ENCODE measurements around the gene CYSLTR1.
"Not testable (repeated sequence)": the region's sequence is repeated elsewhere in the genome, so short reads cannot be mapped to it uniquely, and the experiment has no call there.

CYSLTR1 gene, protein sequence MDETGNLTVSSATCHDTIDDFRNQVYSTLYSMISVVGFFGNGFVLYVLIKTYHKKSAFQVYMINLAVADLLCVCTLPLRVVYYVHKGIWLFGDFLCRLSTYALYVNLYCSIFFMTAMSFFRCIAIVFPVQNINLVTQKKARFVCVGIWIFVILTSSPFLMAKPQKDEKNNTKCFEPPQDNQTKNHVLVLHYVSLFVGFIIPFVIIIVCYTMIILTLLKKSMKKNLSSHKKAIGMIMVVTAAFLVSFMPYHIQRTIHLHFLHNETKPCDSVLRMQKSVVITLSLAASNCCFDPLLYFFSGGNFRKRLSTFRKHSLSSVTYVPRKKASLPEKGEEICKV

GRCh38 chrX:78327370-78328086 is at the start of gene CYSLTR1:
Gene CYSLTR1, minus strand, starts transcription at chrX:78327611. Its CDS starts 53,865 bp downstream, at chrX:78273746.
- DNase-seq = no peak

DNA sequence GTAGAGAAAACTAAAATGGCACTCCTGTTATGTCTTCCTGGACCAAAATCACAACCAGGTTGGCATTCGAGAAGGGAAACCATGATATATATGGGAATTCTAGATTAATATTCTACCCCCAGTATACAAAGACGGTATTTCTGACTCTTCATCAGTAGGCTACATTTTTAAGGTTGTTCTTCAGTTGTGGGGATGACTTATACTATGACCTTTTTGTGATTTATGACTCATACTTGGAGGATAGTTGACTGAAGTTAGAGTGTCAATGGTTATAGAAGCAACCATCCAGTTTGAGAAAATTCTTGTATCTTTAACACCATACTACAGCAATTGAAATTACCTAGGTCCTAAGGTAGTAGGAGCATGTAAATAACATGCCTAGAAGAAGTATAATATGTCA is 49.8 kb upstream of the CYSLTR1 start:
- no peak for DNase-seq

- no peak for DNase-seq
These were observed 48.5 kb upstream of the CYSLTR1 start for GRCh38 chrX:78375894-78376293.

DNA sequence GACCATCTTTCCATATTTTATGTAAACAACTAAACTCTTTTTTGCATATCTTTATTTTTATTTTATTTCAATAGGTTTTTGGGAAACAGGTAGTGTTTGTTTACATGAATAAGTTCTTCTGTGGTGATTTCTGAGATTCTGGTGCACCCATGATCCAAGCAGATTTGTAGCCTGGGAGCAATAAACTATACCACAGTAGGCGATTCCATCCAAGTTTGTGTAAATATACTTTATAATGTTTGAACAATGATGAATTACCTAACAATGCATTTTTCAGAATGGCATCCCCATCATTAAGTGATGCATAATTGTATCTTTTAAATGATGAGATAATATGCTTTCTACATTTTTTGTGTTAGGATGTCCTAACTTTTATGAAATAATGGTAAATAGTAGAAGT is 39.2 kb upstream of the CYSLTR1 start:
- DNase-seq = no peak

GRCh38 chrX:78357342-78358055 is 30.1 kb upstream of the CYSLTR1 start:
- DNase-seq = no peak

DNA sequence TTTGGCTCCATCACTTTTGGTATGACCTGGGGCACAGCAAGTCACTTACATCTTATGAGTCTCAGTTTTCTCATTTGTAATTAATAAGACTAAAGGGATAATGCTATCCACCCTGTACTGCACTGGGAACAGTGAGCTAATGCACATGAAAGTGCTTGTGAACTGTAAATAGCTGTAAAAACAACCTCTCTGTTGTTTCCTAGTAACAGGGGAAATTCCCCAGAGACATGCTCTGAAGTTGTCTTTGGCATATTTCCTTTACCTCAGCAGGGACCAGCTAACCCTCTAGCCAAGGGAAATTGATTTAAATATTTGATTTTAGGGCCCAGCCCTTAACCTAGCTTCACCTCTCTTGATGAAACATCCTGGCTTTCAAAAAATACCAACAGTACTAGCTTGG is 6.1 kb upstream of the CYSLTR1 start:
- DNase-seq = no peak

- DNase-seq = no peak
These were observed 4.3 kb upstream of the CYSLTR1 start for GRCh38 chrX:78331708-78332107.

- DNase-seq = no peak
These were observed 3.1 kb upstream of the CYSLTR1 start for GRCh38 chrX:78330540-78330939.

DNA sequence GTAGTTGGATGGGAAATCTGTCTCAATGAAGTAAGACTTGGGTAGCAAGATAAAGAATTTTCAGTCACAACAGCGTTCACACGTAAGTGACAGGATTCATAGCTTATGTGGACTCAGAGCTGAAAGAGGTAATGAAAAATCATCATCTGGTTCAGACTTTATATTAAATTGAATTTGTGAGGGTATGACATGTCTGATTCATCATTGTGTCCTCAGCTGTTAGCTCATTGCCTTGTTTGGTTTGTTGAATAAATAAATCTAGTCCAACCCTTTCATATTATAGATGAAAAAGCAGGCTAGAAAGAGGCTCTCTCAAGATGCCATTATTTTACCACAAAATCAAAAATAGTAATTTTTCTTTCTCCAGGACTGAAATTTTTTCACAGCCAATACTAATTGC is 2.7 kb upstream of the CYSLTR1 start:
- no peak for DNase-seq

GRCh38 chrX:78329486-78329885 is 2.1 kb upstream of the CYSLTR1 start:
- DNase-seq = peak; percentile 11

- DNase-seq = no peak
These were observed 1.0 kb downstream of the CYSLTR1 start for GRCh38 chrX:78326401-78326800.

- DNase-seq = no peak
These were observed 4.5 kb downstream of the CYSLTR1 start for GRCh38 chrX:78322863-78323262.

GRCh38 chrX:78321809-78322208 is 5.6 kb downstream of the CYSLTR1 start:
- peak; percentile 14 for DNase-seq

DNA sequence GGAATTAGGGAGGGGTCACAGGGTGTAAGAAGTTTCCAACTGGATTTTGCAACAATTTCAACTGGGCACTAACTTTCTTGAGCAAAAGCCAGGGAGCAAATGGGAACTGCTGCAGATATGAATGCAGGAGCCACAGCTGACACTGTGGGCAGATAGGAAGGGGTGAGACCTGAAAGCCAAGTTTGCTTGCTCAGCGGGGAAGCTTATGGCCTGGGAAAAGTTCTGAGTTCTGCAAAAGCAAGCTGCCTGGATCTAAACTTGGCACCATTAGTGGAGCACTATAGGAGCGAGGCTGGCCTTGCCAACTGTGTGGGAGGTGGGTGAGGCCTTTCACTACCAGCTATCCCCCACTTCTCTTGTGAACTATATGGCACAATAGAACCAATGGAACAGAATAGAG is 11.1 kb downstream of the CYSLTR1 start:
- DNase-seq = no peak

DNA sequence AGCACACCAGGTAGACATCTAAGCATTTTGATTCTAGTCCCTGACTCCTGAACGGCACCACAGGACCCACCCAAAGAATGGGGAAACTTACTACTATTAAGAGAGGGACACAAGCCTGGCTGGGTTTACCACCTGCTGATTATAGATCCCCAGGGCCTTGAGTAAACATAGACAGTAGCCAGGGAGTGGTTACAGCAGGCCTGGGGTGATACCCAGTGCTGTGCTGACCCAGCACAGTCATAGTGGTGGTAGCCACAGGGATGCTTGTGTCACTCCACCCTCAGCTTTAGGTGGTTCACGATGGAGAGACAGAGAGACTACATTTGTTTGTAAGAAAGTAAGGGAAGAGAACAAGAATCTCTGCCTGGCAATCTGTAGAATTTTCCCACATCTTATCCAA is 11.7 kb downstream of the CYSLTR1 start:
- no peak for DNase-seq

- peak; percentile 17 for DNase-seq
These were observed 12.8 kb downstream of the CYSLTR1 start for GRCh38 chrX:78314561-78314960.

DNA sequence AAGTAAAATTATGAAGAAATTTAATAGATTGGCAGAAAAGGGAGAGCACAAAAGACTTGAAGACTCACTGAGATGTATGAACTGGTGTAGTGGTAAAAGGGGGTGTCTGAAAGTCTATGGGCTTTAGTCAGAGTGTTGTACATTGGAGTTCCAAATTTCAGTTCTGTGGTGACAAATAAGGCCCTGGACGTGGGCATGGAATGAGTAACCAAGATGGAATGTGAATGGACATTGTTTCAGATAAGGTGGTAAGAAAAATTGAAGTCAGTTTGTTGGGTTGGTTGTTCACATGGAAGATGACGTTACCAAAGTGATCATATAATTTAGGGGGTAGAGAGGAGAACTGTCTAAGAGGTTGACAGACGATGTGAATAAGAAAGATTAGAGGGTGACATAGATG is 13.9 kb downstream of the CYSLTR1 start:
- DNase-seq = no peak

- DNase-seq = no peak
These were observed 19.7 kb downstream of the CYSLTR1 start for GRCh38 chrX:78307665-78308064.

- DNase-seq = no peak
These were observed 24.3 kb downstream of the CYSLTR1 start for GRCh38 chrX:78303086-78303485.

DNA sequence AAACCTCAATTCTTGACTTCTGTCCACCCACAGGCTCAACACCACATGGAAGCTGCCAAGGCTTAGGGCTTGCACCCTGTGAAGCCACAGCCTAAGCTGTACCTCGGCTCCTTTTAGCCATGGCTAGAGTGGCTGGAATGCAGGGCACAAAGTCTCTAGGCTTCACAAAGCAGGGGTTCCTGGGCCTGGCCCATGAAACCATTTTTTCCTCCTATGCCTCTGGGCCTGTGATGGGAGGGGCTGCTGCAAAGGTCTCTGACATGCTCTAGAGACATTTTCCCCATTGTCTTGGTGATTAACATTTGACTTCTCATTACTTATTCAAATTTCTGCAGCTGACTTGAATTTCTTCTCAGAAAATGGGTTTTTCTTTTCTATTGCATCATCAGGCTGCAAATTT is 26.5 kb downstream of the CYSLTR1 start:
- DNase-seq = not testable (repeated sequence)

- DNase-seq = no peak
These were observed 43.9 kb downstream of the CYSLTR1 start for GRCh38 chrX:78283511-78283910.

DNA sequence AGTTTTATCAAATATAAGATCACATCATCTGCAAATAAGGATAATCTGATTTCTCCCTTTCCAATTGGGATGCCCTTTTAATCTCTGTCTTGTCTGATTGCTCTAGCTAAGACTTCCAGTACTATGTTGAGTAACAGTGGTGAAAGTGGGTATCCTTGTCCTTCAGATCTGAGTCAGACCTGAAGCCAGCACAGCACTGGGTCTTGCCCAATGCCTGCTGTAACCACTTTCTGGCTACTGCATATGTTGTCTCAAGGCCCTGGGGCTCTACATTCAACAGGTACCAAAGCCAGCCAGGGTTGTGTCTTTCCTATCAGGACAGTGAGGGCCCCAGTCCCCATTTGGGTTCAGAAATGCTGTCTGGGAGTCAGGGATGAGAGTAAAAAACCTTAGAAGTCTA is 90.3 kb downstream of the CYSLTR1 start:
- DNase-seq = no peak

GRCh38 chrX:78226047-78226446 is 101.4 kb downstream of the CYSLTR1 start:
- not testable (repeated sequence) for DNase-seq

Measured in activated naive CD4-positive, alpha-beta T cell treated with Interleukin-2 at 50 U/mL for 16 hours (primary cell).